IPS DF 19.7 (cell line): ENCODE results near the gene KLF17.

ENCODE experiments used
- DNase-seq: peaks from one replicate; pipeline ENCODE4 v3.0.0-alpha.2; 2013; ENCODE audit warnings: low read depth, low spot score

The KLF17 gene, protein sequence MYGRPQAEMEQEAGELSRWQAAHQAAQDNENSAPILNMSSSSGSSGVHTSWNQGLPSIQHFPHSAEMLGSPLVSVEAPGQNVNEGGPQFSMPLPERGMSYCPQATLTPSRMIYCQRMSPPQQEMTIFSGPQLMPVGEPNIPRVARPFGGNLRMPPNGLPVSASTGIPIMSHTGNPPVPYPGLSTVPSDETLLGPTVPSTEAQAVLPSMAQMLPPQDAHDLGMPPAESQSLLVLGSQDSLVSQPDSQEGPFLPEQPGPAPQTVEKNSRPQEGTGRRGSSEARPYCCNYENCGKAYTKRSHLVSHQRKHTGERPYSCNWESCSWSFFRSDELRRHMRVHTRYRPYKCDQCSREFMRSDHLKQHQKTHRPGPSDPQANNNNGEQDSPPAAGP

DNA sequence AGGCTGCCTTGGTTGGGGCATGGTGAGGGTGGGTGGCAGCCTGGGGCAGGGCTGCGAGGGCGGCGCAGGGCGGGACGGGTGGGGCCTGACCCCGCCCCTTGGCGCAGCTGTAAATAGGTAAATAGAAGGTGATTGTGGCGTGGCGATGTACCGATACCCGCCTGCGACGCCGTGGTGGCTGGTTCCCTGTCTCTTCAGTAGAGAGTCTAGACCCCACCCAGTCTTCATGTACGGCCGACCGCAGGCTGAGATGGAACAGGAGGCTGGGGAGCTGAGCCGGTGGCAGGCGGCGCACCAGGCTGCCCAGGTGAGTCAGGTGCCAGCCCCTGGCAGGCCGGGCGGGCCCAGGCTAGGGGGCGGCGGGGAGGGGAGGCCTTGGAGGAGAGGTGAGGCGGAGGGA lies at the start of gene KLF17:
KLF17 (plus strand) TSS at position 140 of the 400 bp plus-strand sequence; CDS start at position 227, 87 bp downstream.
- no peak for DNase-seq

DNA sequence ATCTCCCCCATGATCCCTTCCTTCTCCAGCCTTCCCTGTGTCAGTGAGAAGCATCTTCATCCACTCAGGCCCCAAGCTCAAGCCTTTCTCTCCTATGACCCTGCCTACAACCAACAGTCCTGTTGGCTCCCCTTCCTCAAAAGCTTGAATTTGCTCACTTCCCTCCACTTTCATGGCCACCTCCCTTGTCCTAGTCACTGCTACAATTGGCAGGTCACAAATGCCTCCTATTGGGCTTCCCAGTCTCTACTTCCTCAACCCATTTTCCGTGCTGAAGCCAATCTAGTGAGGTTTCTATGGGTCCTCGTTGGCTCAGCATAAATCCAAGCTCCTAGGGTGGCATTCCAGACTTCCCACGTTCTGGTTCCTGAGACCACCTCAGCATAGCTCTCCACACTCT lies 47.2 kb upstream of the KLF17 start:
- no peak for DNase-seq

DNA sequence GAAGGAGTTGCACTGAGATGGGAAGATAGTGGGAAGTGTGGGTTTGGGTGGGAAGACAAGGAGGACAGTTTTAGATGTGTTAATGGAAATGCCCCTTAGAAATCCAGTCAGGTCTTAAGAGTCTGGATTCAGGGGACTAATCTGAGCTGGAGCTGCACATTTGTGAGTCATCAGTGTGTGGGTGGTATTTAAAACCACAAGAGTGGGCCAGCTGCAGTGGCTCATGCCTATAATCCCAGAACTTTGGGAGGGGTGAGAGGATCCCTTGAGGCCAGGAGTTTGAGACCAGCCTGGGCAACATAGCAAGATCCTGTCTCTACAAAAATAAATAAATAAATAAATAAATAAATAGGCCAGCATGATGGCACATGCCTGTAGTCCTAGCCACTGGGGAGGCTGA lies 46.4 kb upstream of the KLF17 start:
- no peak for DNase-seq

DNA sequence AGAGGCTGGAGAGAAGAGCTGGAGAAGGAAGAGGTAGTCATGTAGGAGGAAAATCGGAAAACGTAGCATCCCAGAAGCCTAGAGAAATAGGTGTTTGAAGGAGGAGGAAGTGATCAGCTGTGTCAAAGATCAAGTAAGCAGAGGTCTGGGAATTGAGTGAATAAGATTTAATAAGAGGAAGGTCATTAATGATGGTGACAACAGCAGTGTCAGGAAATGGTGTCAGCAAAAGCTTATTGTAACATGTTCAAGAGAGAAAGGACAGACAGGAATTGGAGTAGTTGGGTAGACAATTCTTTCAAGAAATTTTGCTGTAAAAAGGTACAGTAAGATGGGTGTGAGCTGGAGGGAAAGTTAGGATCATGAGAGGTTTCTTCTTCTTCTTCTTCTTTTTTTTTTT lies 45.8 kb upstream of the KLF17 start:
- no peak for DNase-seq

DNA sequence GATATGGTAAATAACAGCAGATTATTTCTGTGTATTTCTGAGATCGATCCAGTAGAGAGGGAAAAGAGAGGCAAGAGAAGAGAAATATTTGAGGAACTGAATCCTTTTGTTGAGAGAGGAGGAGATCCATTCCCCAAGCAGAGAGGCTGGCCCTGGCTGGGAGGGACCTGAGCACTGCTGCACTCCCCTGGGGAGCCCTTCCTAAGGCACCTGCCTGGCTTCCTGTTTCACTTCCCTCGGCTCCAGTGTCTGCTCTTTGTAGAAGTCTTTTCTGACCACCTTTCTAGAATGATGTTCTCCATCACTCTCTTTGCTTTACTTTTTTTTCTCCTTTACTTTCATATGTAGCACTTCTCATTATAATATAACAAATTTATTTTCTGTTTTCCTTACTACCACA lies 45.1 kb upstream of the KLF17 start:
- no peak for DNase-seq

DNA sequence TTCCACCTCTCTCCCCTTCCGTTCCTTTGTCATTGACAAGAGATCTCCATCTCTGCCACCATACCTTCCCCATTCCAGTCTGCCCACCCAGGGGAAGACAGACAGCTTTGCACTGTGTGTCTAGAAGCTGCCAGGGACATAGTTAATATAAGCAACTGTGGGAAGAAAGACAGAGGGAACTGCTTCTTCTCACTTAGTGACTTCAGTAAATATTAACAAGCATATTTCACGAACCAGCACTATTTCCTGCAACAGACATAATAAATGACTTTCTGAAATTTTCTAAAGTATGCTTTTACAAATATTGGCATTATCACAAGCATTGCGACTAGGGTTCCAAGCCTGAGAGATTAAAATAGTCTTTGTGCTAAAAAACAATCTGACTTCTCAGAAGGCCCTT lies 44.2 kb upstream of the KLF17 start:
- DNase-seq: no peak

DNA sequence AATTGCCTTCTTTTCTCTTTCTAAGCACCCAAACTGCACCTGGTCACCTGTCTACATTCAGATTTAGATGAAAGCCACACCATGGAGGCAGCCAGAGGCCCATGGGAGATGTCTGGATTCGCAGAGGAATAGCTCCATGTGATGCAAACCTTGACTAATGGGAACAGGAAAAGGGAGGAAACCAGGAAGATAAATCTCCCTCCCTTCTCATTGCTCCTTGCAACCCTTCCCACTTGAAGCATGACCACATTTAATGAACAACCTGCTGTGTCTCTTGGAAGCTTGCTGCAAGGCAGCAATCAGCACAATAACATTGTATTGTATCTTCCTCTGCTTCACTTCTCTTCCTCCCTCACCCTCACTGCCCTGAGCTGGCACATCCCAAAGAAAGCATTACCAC lies 42.6 kb upstream of the KLF17 start:
- no peak for DNase-seq

DNA sequence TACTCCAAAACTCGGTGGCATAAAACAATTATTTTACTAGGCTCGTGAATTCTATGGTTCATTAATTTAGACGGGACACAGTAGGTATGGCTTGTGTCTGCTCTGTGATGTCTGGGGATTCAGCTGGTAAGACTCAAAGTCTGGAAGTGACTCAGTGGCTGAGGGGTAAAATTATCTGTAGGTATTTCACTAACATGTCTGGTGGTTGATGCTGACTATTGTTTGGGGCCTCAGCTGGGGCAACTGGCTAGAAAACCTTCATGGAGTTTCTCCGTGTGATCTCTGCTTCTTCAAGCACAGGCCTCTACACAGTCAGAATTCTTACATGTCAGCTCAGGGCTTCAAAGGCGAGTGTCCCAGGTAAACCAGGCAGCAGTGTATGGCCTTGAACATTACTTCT lies 41.2 kb upstream of the KLF17 start:
- DNase-seq: no peak

DNA sequence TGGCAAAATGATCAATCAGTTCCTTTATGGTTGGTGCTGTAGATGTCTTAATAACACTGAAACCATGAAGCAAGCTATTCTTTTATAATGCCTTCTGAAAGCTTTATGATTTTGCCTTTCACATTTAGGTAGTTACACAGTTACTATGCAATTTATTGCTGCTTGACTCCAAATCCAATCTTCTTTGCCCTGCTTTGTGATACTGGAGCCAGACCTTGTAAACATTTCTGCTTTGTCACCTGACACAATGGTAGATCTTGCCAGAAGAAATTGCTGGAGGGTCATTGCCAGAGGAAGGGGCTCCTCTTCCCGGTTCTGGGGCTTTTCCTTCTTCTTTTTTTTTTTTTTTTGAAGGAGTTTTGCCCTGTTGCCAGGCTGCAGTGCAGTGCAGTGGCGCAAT lies 40.5 kb upstream of the KLF17 start:
- no peak for DNase-seq

DNA sequence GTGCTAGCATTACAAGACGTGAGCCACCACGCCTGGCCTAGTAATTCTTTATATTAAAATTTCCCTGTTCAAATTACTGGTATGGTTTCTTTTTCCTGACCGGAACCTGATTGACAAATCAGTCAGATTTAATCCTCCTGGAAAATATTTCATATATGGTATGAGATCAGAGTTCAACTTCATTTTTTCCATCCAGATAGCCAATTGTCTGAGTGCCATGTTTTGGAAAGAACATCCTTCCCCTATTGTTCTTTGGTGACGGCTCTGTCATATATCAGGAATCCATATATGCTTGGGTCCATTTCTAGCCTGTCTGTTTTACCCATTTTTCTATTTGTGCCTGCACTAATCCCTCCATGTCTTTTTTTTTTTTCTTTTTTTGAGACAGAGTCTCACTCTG lies 39.1 kb upstream of the KLF17 start:
- DNase-seq: no peak

DNA sequence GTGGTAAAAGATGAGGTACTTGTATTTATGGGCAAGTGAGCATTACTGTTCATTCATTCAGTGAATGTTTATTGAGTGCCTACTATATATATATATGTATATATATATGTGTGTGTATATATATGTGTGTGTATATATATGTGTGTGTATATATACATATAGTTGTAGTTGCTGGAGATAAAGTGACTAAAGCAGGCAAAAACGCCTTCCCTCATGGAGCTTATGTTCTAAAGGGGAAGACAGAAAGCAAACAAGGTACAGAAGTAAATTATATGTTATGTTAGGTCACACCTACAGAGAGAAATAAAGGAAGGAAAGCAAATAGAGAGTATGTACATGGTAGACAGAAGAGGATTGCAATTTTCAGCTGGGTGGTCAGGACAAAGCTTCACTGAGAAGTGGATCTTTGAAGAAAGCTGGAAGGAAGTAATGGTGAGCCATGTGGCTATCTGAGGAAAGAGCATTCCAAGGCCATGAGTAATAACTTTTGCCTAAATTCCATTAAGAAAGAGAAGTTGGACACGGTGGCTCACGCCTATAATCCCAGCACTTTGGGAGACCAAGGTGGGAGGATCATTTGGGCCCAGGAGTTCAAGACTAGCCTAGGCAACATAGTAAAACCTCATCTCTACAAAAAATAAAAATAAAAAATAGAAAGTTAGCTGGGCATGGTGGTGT lies 33.5 kb upstream of the KLF17 start:
- DNase-seq: no peak

DNA sequence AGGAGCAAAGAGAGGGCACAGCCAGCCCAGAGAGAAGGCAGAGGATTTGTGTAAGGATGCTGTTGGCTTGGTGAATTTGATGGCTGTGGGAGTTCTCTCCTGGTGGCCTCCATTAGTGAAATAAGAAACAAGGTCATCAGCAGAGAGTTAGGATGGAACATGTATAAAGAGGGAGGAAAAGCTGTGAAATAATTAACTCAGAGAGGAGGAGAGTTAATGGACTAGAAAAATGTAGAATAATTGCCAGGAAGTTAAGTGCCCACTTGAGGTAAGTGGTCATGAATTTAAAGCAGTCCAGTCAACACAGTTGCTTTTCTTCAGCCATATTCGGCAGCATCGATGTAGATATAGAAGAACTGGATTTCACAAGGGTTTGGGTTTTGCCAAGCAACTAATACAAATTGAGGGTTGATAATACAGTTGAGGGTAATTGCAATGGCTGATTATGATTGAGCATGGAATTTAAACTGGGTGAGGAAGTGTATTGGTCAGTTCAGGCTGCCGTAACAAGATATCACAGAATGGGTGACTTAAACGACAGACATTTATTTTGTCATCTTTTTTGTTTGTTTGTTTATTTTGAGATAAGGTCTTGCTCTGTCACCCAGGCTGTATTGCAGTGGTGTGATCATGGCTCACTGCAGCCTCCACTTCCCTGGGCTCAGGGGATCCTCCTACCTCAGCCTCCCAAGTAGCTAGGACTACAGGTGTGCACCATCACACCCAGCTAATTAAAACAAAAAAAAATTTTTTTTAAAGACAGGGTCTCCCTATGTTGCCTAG lies 31.7 kb upstream of the KLF17 start:
- no peak for DNase-seq

DNA sequence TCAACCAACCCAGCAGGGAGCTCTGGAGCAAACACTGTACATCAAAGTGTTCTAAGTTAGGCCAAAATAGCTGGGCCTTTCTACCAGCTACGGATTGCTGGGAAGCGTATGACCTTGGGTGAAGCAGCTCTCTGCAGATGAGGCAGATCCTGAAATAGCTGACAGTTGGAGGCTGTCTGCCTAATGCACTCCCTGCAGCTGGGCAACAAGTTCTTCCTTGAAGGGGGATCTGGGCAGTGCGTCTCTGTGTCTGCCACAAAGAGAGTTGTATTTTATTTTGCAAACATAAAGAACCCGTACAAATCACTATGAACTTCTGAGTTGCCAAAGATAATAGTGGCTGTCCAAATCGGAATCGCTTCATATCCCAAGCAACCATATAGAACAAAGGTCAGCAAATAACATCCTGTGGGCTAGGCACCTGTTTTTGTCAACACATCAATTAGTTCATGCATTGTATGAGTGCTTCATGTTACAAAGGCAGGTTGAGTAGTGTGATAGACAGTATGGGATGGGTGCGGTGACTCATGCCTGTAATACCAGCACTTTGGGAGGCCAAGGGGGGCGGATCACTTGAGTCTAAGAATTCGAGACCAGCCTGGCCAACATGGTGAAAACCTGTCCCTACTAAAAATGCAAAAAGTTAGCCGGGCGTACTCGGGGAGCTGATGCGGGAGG lies 29.1 kb upstream of the KLF17 start:
- DNase-seq: no peak

DNA sequence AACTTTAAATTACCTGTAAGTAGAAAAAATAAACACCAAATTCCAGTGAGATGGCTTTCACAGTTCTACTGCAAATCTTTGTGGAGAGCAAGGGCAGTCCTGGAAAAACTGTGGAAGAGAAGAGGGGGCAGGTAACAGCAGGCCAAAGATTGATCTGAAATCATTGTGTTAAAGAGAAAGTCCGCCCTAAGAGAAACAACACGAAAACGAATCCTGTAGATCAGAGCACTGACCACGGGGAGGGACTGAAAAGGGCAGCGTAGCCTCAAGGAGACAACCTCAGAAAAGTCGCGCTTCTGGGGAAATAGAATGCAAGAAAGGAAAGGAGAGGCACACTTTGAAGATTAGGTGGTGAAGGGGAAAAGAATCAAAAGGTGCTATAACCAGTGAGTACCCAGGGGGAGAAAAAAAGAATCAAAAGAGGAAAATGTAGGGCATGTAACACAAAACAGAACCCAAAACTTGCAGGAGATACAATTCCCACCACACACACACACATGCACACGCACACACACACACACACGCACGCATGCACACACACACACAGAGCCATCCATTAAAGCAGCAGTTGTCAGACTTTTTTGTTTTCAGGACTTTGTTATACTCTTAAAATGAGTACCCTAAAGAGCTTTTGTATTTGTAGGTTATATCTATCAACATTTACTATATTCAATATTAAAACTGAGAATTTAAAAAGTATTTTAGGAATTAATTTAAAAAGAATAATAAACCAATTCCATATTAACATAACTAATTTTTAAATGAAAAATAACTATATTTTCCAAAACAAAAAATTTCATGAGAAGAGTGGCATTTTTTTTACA lies 28.0 kb upstream of the KLF17 start:
- DNase-seq: no peak

DNA sequence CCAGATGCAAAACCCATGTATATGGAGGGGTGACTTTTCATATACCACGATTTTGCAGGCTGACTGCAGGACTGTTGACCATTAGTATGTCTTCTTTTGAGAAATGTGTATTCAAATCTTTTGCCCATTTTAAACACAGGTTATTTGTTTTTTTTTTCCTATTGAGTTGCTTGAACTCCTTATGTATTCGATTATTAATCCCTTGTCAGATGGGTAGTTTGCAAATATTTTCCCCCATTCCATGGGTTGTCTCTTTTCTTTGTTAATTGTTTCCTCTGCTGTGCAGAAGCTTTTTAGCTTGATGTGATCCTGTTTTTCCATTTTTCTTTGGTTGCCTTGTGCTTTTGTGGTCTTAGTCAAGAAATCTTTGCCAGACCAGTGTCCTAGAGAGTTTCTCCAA lies 24.6 kb upstream of the KLF17 start:
- DNase-seq: no peak

DNA sequence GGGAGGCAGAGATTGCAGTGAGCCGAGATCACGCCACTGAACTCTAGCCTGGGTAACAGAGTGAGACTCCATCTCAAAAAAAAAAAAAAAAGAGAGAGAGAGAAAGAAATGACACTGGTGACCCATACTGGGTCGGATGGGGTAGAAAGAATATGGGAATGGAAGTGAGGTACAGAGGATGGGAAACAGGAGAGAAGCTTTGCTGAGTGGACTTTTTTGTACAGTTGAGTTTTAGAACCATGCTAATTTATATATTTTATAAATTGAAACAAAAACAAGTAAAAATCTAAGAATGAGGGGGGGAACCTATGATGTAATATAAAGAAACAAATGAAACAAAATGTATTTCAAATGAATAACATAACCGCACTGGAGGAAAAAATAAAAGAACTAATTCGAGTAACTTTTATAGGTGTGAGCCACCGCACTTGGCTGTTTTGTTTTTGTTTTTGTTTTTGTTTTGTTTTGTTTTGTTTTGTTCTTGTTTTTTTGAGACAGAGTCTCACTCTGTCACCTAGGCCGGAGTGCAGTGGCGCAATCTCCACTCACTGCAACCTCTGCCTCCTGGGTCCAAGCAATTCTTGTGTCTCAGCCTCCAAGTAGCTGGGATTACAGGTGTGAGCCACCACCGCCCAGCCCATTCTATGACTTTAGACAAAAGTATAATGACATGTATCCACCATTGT lies 18.3 kb upstream of the KLF17 start:
- DNase-seq: no peak

DNA sequence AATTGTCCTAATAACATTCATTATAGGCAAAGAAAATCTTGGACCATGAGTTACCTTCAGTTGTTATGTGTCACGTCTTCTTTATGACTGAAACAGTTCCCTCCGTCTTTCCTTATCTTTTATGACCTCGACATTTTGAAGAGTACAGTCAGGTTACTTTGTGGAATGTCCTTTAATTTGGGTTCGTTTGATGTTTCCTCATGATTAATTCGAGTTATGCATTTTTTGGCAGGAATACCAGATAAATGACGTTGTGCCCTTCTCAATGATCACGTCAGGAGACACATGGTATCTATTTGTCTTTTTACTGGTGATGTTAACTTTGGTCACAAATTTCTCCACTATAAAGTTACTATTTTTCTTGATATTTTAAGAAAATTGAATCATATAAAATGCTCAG lies 17.3 kb upstream of the KLF17 start:
- DNase-seq: no peak

DNA sequence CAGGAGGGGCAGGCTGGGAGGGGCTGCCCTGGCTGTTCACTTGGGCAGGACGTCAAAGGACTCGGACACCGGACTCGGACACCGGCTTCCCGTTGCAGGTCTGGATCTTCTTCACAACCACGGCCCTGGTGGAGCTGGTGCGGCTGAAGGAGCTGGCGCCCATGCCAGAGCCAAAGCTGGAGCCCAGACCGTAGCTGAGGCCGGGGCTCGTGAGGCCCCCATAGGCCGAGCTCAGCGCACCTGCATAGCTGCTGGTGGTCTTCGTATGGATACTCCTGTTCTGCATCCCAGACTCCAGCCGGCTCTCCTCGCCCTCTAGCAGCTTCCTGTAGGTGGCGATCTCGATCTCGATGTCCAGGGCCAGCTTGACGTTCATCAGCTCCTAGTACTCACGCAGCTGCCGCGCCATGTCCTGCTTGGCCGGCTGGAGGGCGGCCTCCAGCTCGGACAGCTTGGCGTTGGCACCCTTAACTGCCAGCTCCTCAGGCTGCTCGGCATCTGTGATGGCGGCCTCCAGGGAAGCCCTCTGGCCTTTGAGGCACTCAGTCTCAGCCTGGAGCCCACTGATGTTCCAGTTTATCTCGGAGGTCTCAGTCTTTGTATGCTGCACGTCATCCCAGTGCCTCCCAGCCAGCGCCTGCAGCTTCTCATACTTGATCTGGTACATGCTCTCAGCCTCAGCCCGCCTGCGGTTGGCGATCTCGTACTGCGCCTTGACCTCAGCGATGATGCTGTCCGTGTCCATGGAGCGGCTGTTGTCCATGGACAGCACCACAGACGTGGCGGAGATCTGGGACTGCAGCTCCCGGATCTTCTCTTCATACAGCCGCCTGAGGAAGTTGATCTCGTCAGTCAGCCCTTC lies 15.1 kb upstream of the KLF17 start:
- no peak for DNase-seq

DNA sequence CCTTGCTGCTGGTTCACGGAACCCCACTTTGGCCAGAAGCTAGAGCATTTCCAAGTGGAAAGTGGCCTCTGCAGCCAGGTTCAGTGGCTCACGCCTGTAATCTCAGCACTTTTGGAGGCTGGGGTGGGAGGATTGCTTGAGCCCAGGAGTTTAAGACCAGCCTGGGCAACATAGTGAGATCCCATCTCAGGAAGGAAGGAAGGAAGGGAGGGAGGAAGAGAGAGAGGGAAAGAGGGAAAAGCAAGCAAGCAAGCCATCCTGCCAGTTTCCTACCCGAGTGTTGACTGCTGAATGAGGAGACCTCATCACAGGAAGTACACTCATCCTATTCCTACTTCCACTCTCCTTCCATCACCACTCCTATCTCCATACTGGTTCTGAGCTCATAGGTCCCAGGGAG lies 12.8 kb upstream of the KLF17 start:
- no peak for DNase-seq

DNA sequence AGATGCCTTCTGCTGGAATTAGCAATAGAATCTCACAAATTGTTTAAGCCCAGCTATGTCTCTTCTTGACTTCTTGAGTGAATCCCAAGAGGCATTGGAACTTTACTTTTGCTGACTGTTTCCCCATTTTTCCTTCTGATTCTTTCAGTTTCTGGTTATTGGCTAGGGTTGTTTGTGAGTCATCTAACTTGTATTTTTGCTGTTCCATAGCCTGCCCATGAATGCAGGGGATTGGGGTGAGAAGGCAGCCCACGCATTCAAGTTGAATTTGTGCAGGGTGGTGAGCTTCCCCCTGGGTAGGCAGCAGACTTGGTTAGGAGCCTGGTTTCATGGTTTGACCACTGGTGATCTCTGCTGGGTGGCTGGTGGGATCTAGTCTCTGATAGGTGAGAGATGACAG lies 10.4 kb upstream of the KLF17 start:
- DNase-seq: no peak
